Measurements from ENCODE around the gene ERBB4.

GRCh38 chr2:211903961-211904360, 634.6 kb downstream of the ERBB4 start:
- TF ChIP-seq POLR2A (IDR thresholded peaks at IDR 0.05), result no peak
- TF ChIP-seq CTCF (IDR thresholded peaks at IDR 0.05), result no peak
- TF ChIP-seq EP300 (IDR thresholded peaks at IDR 0.05), result no peak

Measured in ovary (tissue), 3 donors.